H9 (cell line): ENCODE data around the gene OR10P1. TPM values are rescaled to one million over a fixed set of nuclear protein-coding genes. Genes with fewer than 3 reads are reported as not detected.
A peak's percentile ranks its signal among the peaks of the same experiment; 100 is the strongest.

Experiments used
- DNase-seq: peaks from one replicate; pipeline ENCODE4 v3.0.0-alpha.2; 2017
- H2AFZ ChIP-seq: one replicate; pipeline ENCODE4 v1.6.1; 2013; ENCODE audit warnings: mild to moderate bottlenecking, low read length, control low read depth, moderate library complexity
- H2AK5ac ChIP-seq: 2 replicates; pipeline ENCODE4 v1.6.1; 2013; ENCODE audit warnings: low read length, control low read depth, mixed read lengths; ENCODE audit not compliant: insufficient read length
- H2BK120ac ChIP-seq: one replicate; pipeline ENCODE4 v1.6.1; 2013; ENCODE audit warnings: low read depth, mild to moderate bottlenecking, low read length, control low read depth, inconsistent platforms; ENCODE audit not compliant: poor library complexity, severe bottlenecking
- H2BK12ac ChIP-seq: 2 replicates; pipeline ENCODE4 v1.6.1; 2013; ENCODE audit warnings: low read length, control low read depth, mixed read lengths, low read depth; ENCODE audit not compliant: insufficient read length
- H2BK15ac ChIP-seq: 2 replicates; pipeline ENCODE4 v1.6.1; 2013; ENCODE audit warnings: low read depth, low read length, control low read depth
- H2BK20ac ChIP-seq: one replicate; pipeline ENCODE4 v1.6.1; 2013; ENCODE audit warnings: low read depth, mild to moderate bottlenecking, low read length, control low read depth, inconsistent platforms; ENCODE audit not compliant: poor library complexity, severe bottlenecking
- H2BK5ac ChIP-seq: 2 replicates; pipeline ENCODE4 v1.6.1; 2013; ENCODE audit warnings: low read length, control low read depth, mixed read lengths; ENCODE audit not compliant: insufficient read length
- H3K14ac ChIP-seq: 2 replicates; pipeline ENCODE4 v1.6.1; 2013; ENCODE audit warnings: low read length, control low read depth; ENCODE audit not compliant: insufficient read depth
- H3K18ac ChIP-seq: 2 replicates; pipeline ENCODE4 v1.6.1; 2013; ENCODE audit warnings: low read depth, mild to moderate bottlenecking, mixed read lengths, low read length, control low read depth; ENCODE audit not compliant: insufficient read length
- H3K23ac ChIP-seq: 2 replicates; pipeline ENCODE4 v1.6.1; 2013; ENCODE audit warnings: low read length, control low read depth, mixed read lengths, low read depth; ENCODE audit not compliant: insufficient read length
- H3K23me2 ChIP-seq: 2 replicates; pipeline ENCODE4 v1.6.1; 2013; ENCODE audit warnings: low read depth, mild to moderate bottlenecking, mixed read lengths, low read length, control low read depth; ENCODE audit not compliant: insufficient read length, poor library complexity, severe bottlenecking
- H3K27ac ChIP-seq: 2 replicates; pipeline ENCODE4 v1.5.1; 2013; ENCODE audit warnings: low read length, control low read depth, mixed read lengths, low read depth; ENCODE audit not compliant: insufficient read length
- H3K27me3 ChIP-seq: 2 replicates; pipeline ENCODE4 v1.6.1; 2013; ENCODE audit warnings: low read length, control low read depth, inconsistent platforms; ENCODE audit not compliant: insufficient read depth
- H3K4ac ChIP-seq: 2 replicates; pipeline ENCODE4 v1.6.1; 2013; ENCODE audit warnings: low read depth, mild to moderate bottlenecking, control low read depth, inconsistent platforms, low read length, moderate library complexity
- H3K4me1 ChIP-seq: 2 replicates; pipeline ENCODE4 v1.6.1; 2013; ENCODE audit warnings: low read length, control low read depth, inconsistent platforms; ENCODE audit not compliant: insufficient read depth
- H3K4me2 ChIP-seq: 2 replicates; pipeline ENCODE4 v1.6.1; 2013; ENCODE audit warnings: low read length, control low read depth, mixed read lengths; ENCODE audit not compliant: insufficient read length, insufficient read depth
- H3K56ac ChIP-seq: 2 replicates; pipeline ENCODE4 v1.6.1; 2013; ENCODE audit warnings: low read depth, mild to moderate bottlenecking, mixed read lengths, low read length, control low read depth; ENCODE audit not compliant: insufficient read length
- H3K79me1 ChIP-seq: 2 replicates; pipeline ENCODE4 v1.6.1; 2013; ENCODE audit warnings: low read depth, mild to moderate bottlenecking, moderate library complexity, low read length, control low read depth, inconsistent platforms; ENCODE audit not compliant: insufficient read depth, poor library complexity, severe bottlenecking
- H3K79me2 ChIP-seq: 2 replicates; pipeline ENCODE4 v1.6.1; 2013; ENCODE audit warnings: low read length, control low read depth, inconsistent platforms; ENCODE audit not compliant: insufficient read depth
- H3K9ac ChIP-seq: 2 replicates; pipeline ENCODE4 v1.6.1; 2013; ENCODE audit warnings: low read length, control low read depth, mixed read lengths; ENCODE audit not compliant: insufficient read length; ENCODE audit errors: extremely low read depth
- H3K9me3 ChIP-seq: one replicate; pipeline ENCODE4 v1.6.1; 2013; ENCODE audit warnings: low read depth, low read length, inconsistent platforms; ENCODE audit not compliant: control insufficient read depth
- H3T11ph ChIP-seq: one replicate; pipeline ENCODE4 v1.6.1; 2013; ENCODE audit warnings: mild to moderate bottlenecking, low read length, control low read depth, inconsistent platforms
- H4K20me1 ChIP-seq: one replicate; pipeline ENCODE4 v1.6.1; 2013; ENCODE audit not compliant: control insufficient read depth, insufficient read length, insufficient read depth
- H4K5ac ChIP-seq: 2 replicates; pipeline ENCODE4 v1.6.1; 2013; ENCODE audit warnings: low read depth, mild to moderate bottlenecking, mixed read lengths, low read length, control low read depth; ENCODE audit not compliant: insufficient read length
- H4K8ac ChIP-seq: replicated peaks from 2 replicates; pipeline ENCODE4 v1.6.1; 2013; ENCODE audit warnings: low read length, control low read depth, mixed read lengths, low read depth; ENCODE audit not compliant: insufficient read length
- H4K91ac ChIP-seq: 2 replicates; pipeline ENCODE4 v1.6.1; 2013; ENCODE audit warnings: low read depth, mild to moderate bottlenecking, moderate library complexity, mixed read lengths, low read length, control low read depth; ENCODE audit not compliant: insufficient read length
- H3K27ac Mint-ChIP-seq, 3 experiments: 2 replicates in 2 of 3; 3 replicates in 1 of 3; pipeline ENCODE4 v1.8.0; 2020 to 2021; ENCODE audit warnings: mixed read lengths in 3 of 3, mild to moderate bottlenecking in 1 of 3, moderate library complexity in 1 of 3
- H3K27me3 Mint-ChIP-seq: 2 replicates; pipeline ENCODE4 v1.8.0; 2021; ENCODE audit warnings: low read depth, mild to moderate bottlenecking, moderate library complexity, mixed read lengths
- H3K36me3 Mint-ChIP-seq, 3 experiments: 2 replicates in 2 of 3; 3 replicates in 1 of 3; pipeline ENCODE4 v1.8.0; 2020 to 2021; ENCODE audit warnings: low read depth in 3 of 3, mixed read lengths in 3 of 3; ENCODE audit not compliant: insufficient read depth in 1 of 3
- H3K4me1 Mint-ChIP-seq, 2 experiments: 2 replicates each; pipeline ENCODE4 v1.8.0; 2020; ENCODE audit warnings: mixed read lengths in 2 of 2
- H3K4me3 Mint-ChIP-seq, 2 experiments: 2 replicates in 1 of 2; 3 replicates in 1 of 2; pipeline ENCODE4 v1.8.0; 2020 to 2021; ENCODE audit warnings: mild to moderate bottlenecking in 2 of 2, mixed read lengths in 2 of 2, moderate library complexity in 1 of 2
- H3K9me3 Mint-ChIP-seq, 2 experiments: 2 replicates in 1 of 2; 3 replicates in 1 of 2; pipeline ENCODE4 v1.8.0; 2020; ENCODE audit warnings: mild to moderate bottlenecking in 2 of 2, mixed read lengths in 2 of 2, moderate library complexity in 1 of 2
- CTCF ChIP-seq: fragments of 200-600 bp; sonication (generic); conservative IDR thresholded peaks from 3 replicates; pipeline ENCODE4 v1.8.0; 2021; ENCODE audit warnings: antibody characterized with exemption, mild to moderate bottlenecking
- WGBS: extraction: QIAGEN DNeasy Blood & Tissue Kit; methylation state at CpG from one replicate; pipeline ENCODE4 v1.1.7; 2013; ENCODE audit warnings: missing lambda C conversion rate, low lambda C conversion rate, mixed read lengths; ENCODE audit not compliant: insufficient read length; ENCODE audit errors: extremely low coverage; 5-methylcytosine and 5-hydroxymethylcytosine counted together
- total RNA-seq: library from RNA; stranded (reverse); gene quantifications from 2 replicates; pipeline ENCODE4 v1.2.1, GENCODE V29; 2021

The OR10P1 gene
- total RNA-seq, 1 experiment from 2014 or later = not detected

GRCh38 chr12:55629058-55629841, 7.4 kb upstream of the OR10P1 start:
- Histone ChIP-seq H3K9ac (no peak overlapping the region), H3K23ac (no peak overlapping the region), H3K27ac (no peak overlapping the region), H3K18ac (no peak overlapping the region), H2BK20ac (no peak overlapping the region), H4K5ac (no peak overlapping the region), H3K4me2 (no peak overlapping the region), H3K4ac (no peak overlapping the region), H2AFZ (no peak overlapping the region), H2BK5ac (no peak overlapping the region), H3K23me2 (no peaks in the 10 kb centered on the region), H2BK120ac (no peak overlapping the region), H4K8ac (no peak overlapping the region), H4K20me1 (no peaks in the 10 kb centered on the region), H2BK12ac (no peak overlapping the region), H2AK5ac (no peak overlapping the region), H3K14ac (no peak overlapping the region), H2BK15ac (0 out of 2 replicates have a peak overlapping the region, but pooled peaks have one; percentile 71), H3K79me2 (0 out of 2 replicates have a peak, but pooled peaks cover 1% of the 10 kb centered on the region), H3K56ac (no peak overlapping the region), H3K27me3 (peaks cover 3% of the 10 kb centered on the region; the same call in 1 of the 2 replicates), H3K9me3 (no peaks in the 10 kb centered on the region), H3K79me1 (no peaks in the 10 kb centered on the region), H3K4me1 (no peaks in the 10 kb centered on the region), H3T11ph (no peak overlapping the region), H4K91ac (no peak overlapping the region)
- Mint-ChIP-seq H3K27me3 (peaks cover 12% of the 10 kb centered on the region), H3K9me3 (no peaks in the 10 kb centered on the region), H3K4me3 (no peak overlapping the region), H3K36me3 (no peaks in the 10 kb centered on the region), H3K4me1 (no peaks in the 10 kb centered on the region), H3K27ac (no peak overlapping the region)
- DNase-seq = no peak
- TF ChIP-seq CTCF = no peak
- no CpG with 5 or more reads among the region's 3 CpGs for WGBS
